ENCODE data around the gene SETBP1. TPM values are rescaled to one million over a fixed set of nuclear protein-coding genes. Genes with fewer than 3 reads are reported as not detected.

Gene SETBP1
- total and polyA plus RNA-seq, 9 of the 15 experiments (the other 6 are each of a cell fraction or from before 2014, with no cell fraction given) = under 0.01 to 0.13 (median 0.04) TPM

- H3K9me3 ChIP-seq (replicated peaks; ENCODE audit: control insufficient read depth, insufficient read depth, low read depth, low read length) = no peaks in the 10 kb centered on the region
- no peak overlapping the region for H3K4me2 ChIP-seq (ENCODE audit: insufficient read depth, low read length)
- H3K9me1 ChIP-seq (ENCODE audit: control insufficient read depth, insufficient read depth, low read length) = no peaks in the 10 kb centered on the region
- no peak overlapping the region for H2AFZ ChIP-seq (ENCODE audit: low read depth, low read length)
- peaks cover 1 to 6% of the 10 kb centered on the region in 2 experiments; a peak in 3 of 5 replicates for H3K27me3 ChIP-seq (ENCODE audit: control insufficient read depth in 2 of 2, insufficient read depth in 2 of 2, low read length in 2 of 2)
- in situ Hi-C loops (cut with MboI) = no loop called here
- no peaks in the 10 kb centered on the region for H3K36me3 ChIP-seq (ENCODE audit: control insufficient read depth, insufficient read depth, low read length)
- H3K9ac ChIP-seq (ENCODE audit: insufficient read depth in 1 of 2, low read depth in 2 of 2, low read length in 2 of 2) = no peak overlapping the region
- no peaks in the 10 kb centered on the region for H3K4me1 ChIP-seq (replicated peaks in 1 of 2; ENCODE audit: control insufficient read depth in 2 of 2, insufficient read depth in 2 of 2, low read length in 2 of 2)
- 0% methylated on average over 2 of the region's 2 CpGs for WGBS (ENCODE audit: insufficient coverage, low coverage, missing lambda C conversion rate)
- BruUV-seq (replicated peaks) = no TSS peak
- no peak overlapping the region for H3K4me3 ChIP-seq
- intact Hi-C loops (cut with micrococcal nuclease) = no loop called here
- no peak for DNase-seq (ENCODE audit: extremely low read depth in 1 of 4, low spot score in 3 of 4)
- FAIRE-seq = no peak
- POLR2A ChIA-PET = no interaction called here
- H3K79me2 ChIP-seq (ENCODE audit: control insufficient read depth, insufficient read depth, low read length) = no peaks in the 10 kb centered on the region
- no peaks in the 10 kb centered on the region for H4K20me1 ChIP-seq (replicated peaks; ENCODE audit: control insufficient read depth, insufficient read depth, low read length)
- no peak overlapping the region for H3K27ac ChIP-seq (ENCODE audit: extremely low read depth, low read depth, low read length)
- no peak for ATAC-seq
- CTCF ChIA-PET (ENCODE audit: low intra/inter-chr PET ratio) = no interaction called here
- TF ChIP-seq, protein P1, sequence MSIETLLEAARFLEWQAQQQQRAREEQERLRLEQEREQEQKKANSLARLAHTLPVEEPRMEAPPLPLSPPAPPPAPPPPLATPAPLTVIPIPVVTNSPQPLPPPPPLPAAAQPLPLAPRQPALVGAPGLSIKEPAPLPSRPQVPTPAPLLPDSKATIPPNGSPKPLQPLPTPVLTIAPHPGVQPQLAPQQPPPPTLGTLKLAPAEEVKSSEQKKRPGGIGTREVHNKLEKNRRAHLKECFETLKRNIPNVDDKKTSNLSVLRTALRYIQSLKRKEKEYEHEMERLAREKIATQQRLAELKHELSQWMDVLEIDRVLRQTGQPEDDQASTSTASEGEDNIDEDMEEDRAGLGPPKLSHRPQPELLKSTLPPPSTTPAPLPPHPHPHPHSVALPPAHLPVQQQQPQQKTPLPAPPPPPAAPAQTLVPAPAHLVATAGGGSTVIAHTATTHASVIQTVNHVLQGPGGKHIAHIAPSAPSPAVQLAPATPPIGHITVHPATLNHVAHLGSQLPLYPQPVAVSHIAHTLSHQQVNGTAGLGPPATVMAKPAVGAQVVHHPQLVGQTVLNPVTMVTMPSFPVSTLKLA (conservative IDR thresholded peaks at IDR 0.05) = no peak
- TF ChIP-seq ZSCAN32 (CRISPR knock-in tag; IDR thresholded peaks at IDR 0.05) (no peak), TCFL5 (CRISPR knock-in tag; conservative IDR thresholded peaks at IDR 0.05) (no peak), YY1 (IDR thresholded peaks at IDR 0.05; ENCODE audit: borderline replicate concordance in 1 of 3, control insufficient read depth in 1 of 3, extremely low read depth in 1 of 3, insufficient read depth in 3 of 3, insufficient read length in 1 of 3, insufficient replicate concordance in 2 of 3, low read depth in 1 of 3, low read length in 2 of 3) (no peak), KLF16 (IDR thresholded peaks at IDR 0.05) (no peak), ZBED1 (IDR thresholded peaks at IDR 0.05) (no peak), GTF3C2 (IDR thresholded peaks at IDR 0.05; ENCODE audit: borderline replicate concordance, extremely low read depth, insufficient read length) (no peak), SLC30A9 (CRISPR knock-in tag; IDR thresholded peaks at IDR 0.05) (no peak), ARID1B (IDR thresholded peaks at IDR 0.05) (no peak), ATF4 (CRISPR knock-in tag; IDR thresholded peaks at IDR 0.05) (no peak), MEF2D (tag; conservative IDR thresholded peaks at IDR 0.05; ENCODE audit: low read depth) (no peak), CEBPG (CRISPR knock-in tag; IDR thresholded peaks at IDR 0.05) (no peak), CEBPG (tag; conservative IDR thresholded peaks at IDR 0.05 in 1 of 2, IDR thresholded peaks at IDR 0.05 in 1 of 2) (no peak), HEY1 (CRISPR knock-in tag; IDR thresholded peaks at IDR 0.05; ENCODE audit: borderline replicate concordance) (no peak)
- TF ChIP-seq, protein P2, sequence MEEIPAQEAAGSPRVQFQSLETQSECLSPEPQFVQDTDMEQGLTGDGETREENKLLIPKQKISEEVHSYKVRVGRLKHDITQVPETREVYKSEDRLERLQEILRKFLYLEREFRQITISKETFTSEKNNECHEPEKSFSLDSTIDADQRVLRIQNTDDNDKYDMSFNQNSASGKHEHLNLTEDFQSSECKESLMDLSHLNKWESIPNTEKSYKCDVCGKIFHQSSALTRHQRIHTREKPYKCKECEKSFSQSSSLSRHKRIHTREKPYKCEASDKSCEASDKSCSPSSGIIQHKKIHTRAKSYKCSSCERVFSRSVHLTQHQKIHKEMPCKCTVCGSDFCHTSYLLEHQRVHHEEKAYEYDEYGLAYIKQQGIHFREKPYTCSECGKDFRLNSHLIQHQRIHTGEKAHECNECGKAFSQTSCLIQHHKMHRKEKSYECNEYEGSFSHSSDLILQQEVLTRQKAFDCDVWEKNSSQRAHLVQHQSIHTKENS (CRISPR knock-in tag; IDR thresholded peaks at IDR 0.05) = no peak
- TF ChIP-seq, protein P3, sequence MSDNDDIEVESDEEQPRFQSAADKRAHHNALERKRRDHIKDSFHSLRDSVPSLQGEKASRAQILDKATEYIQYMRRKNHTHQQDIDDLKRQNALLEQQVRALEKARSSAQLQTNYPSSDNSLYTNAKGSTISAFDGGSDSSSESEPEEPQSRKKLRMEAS (CRISPR knock-in tag; IDR thresholded peaks at IDR 0.05) = no peak
Measured at GRCh38 chr18:44957461-44957860, 276.8 kb downstream of the SETBP1 start.
